ENCODE data around the gene IGF1.

The IGF1 gene

GRCh38 chr12:102480406-102480805, at the start of gene IGF1:
IGF1 (minus strand) TSS chr12:102480563; CDS start chr12:102480381, 182 bp downstream.
- peak; percentile 78 for DNase-seq

GRCh38 chr12:102528111-102528510, 47.7 kb upstream of the IGF1 start:
- peak; percentile 56 for DNase-seq

GRCh38 chr12:102527171-102527720, 46.9 kb upstream of the IGF1 start:
- peak; percentile 71 for DNase-seq

- peak; percentile 54 for DNase-seq
Observed at GRCh38 chr12:102526656-102527055, 46.3 kb upstream of the IGF1 start.

GRCh38 chr12:102522768-102523167, 42.4 kb upstream of the IGF1 start:
- DNase-seq, result no peak

- DNase-seq, result no peak
Observed at GRCh38 chr12:102521662-102522277, 41.4 kb upstream of the IGF1 start.

GRCh38 chr12:102518871-102519270, 38.5 kb upstream of the IGF1 start:
- DNase-seq, result no peak

GRCh38 chr12:102514696-102515095, 34.3 kb upstream of the IGF1 start:
- no peak for DNase-seq

GRCh38 chr12:102513739-102514138, 33.4 kb upstream of the IGF1 start:
- no peak for DNase-seq

- no peak for DNase-seq
Observed at GRCh38 chr12:102513272-102513671, 32.9 kb upstream of the IGF1 start.

- no peak for DNase-seq
Observed at GRCh38 chr12:102512523-102512922, 32.2 kb upstream of the IGF1 start.

GRCh38 chr12:102511575-102511974, 31.2 kb upstream of the IGF1 start:
- DNase-seq, result no peak

- no peak for DNase-seq
Observed at GRCh38 chr12:102510463-102510862, 30.1 kb upstream of the IGF1 start.

GRCh38 chr12:102510031-102510430, 29.7 kb upstream of the IGF1 start:
- DNase-seq, result no peak

- no peak for DNase-seq
Observed at GRCh38 chr12:102509123-102509626, 28.8 kb upstream of the IGF1 start.

- DNase-seq, result no peak
Observed at GRCh38 chr12:102508052-102508451, 27.7 kb upstream of the IGF1 start.

- DNase-seq, result no peak
Observed at GRCh38 chr12:102507301-102507700, 26.9 kb upstream of the IGF1 start.

- DNase-seq, result no peak
Observed at GRCh38 chr12:102504871-102505270, 24.5 kb upstream of the IGF1 start.

- no peak for DNase-seq
Observed at GRCh38 chr12:102504280-102504679, 23.9 kb upstream of the IGF1 start.

GRCh38 chr12:102503831-102504230, 23.5 kb upstream of the IGF1 start:
- DNase-seq, result no peak

- no peak for DNase-seq
Observed at GRCh38 chr12:102503056-102503681, 22.8 kb upstream of the IGF1 start.

- no peak for DNase-seq
Observed at GRCh38 chr12:102501773-102502172, 21.4 kb upstream of the IGF1 start.

GRCh38 chr12:102498471-102498870, 18.1 kb upstream of the IGF1 start:
- DNase-seq, result no peak

GRCh38 chr12:102497743-102498142, 17.4 kb upstream of the IGF1 start:
- DNase-seq, result no peak

All from fibroblast of upper back skin (primary cell).